Kidney glomerular epithelial cell (primary cell): ENCODE data around the gene SLC2A3.
"Not testable (repeated sequence)": the region's sequence is repeated elsewhere in the genome, so short reads cannot be mapped to it uniquely, and the experiment has no call there.

ENCODE experiments used
- DNase-seq: peaks from one replicate; lab custom pipeline; 2025; lab: John Stamatoyannopoulos, UW

Gene SLC2A3

DNA sequence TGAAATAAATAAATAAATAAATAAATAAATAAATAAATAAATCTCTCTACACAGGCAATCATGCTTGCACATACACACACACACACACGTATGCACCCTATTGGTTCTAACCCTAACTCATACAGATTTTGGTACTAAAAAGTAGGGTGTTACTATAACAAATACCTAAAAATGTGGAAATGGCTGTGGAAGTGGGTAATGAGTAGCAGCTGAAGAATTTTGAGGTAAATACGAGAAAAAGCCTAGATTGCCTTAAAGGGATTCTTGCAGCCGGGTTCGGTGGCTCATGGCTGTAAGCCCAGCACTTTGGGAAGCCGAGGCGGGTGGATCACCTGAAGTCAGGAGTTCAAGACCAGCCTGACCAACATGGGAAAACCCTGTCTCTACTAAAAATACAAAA lies 15.7 kb upstream of the SLC2A3 start:
- no peak for DNase-seq

- not testable (repeated sequence) for DNase-seq
These were observed 14.4 kb upstream of the SLC2A3 start for GRCh38 chr12:7950230-7950943.

- DNase-seq = no peak
These were observed 12.7 kb upstream of the SLC2A3 start for GRCh38 chr12:7948589-7949260.

GRCh38 chr12:7947011-7947410 lies 11.0 kb upstream of the SLC2A3 start:
- no peak for DNase-seq

DNA sequence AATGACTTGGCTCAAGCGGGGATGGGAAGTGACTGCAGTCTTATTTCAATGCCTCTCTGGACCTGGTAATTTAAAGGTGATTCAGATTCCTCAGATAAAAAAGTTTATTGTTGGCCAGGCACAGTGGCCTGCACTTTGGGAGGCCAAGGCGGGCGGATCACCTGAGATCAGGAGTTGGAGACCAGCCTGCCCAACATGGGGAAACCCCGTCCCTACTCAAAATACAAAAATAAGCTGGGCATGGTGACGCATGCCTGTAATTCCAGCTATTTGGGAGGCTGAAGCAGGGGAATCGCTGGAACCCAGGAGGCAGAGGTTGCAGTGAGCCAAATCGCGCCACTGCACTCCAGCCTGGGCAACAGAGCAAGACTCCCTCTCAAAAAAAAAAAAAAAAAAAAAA lies 8.8 kb upstream of the SLC2A3 start:
- not testable (repeated sequence) for DNase-seq

DNA sequence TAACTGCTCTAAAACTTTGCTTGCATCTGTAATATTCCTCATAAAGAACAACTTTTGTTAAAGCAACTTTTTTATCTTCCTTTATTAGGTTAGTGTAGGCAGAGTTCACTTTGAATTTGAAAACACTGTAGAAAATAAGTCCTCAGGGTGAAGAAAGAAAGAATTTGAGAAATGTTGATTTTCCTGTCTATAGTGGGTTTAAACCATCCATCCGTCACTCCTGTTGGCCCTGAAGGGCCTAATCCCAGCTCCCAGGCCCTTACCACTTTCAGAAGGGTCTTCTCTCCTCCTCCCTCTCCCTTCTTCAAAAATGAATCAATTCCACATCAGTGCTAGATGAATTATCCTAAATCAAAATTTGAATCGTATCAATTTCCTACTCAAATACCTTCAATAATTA lies 4.9 kb upstream of the SLC2A3 start:
- DNase-seq = no peak

DNA sequence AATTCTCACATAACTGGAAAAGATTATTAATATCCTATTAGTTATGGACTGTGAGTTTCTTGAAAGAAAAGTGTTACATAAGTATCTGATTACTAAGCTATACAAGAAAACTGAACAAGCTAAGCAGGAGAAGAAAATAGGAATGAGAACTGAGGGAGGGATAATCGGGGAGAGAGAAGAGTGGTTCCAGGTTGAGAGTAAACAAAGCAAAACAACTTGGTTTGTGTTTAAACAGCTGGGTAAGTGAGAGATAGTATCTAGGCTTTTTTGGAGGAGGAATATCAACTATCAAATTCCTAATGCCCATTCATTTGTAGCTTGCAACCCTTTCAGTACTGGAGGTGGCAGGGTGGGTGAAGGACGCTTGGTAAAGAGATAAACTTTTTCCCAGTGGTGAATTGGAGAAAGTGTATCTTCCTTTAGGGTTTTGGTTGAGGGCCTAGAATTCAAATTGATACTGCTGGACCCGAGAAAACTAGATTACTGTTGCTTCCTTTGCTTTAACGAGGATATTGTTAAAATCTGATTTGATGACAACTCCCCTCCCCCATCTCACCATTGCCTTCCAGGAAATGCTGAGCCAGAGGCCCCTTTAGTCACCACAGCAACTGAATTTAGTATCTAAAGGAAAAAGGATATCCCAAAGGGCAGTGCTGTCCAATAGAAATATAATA lies 2.0 kb upstream of the SLC2A3 start:
- DNase-seq = peak; percentile 22

- no peak for DNase-seq
These were observed 996 bp downstream of the SLC2A3 start for GRCh38 chr12:7934889-7935492.

- DNase-seq = no peak
These were observed 1.7 kb downstream of the SLC2A3 start for GRCh38 chr12:7934091-7934888.

DNA sequence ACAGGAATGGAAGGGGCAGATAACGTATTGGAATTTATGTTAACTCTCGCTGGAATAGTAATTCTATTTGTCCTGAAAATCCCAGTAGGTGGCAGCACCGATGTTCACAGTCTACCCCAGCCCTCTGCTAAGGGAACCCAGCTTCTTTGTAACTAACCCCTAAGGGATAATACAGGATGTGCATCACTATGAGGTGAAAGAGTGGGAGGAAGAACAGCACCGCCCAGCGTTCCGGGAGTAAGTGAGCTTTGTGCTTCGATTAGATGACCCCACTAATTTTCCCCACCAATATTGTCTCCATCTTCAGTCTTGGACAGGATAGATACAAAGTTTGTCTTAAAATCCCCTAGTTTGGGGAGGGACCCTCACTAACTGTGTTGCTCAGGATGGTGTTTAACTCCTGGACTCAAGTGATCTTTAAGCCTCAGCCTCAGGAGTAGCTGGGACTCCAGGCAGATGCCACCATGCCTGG lies 2.7 kb downstream of the SLC2A3 start:
- peak; percentile 90 for DNase-seq

DNA sequence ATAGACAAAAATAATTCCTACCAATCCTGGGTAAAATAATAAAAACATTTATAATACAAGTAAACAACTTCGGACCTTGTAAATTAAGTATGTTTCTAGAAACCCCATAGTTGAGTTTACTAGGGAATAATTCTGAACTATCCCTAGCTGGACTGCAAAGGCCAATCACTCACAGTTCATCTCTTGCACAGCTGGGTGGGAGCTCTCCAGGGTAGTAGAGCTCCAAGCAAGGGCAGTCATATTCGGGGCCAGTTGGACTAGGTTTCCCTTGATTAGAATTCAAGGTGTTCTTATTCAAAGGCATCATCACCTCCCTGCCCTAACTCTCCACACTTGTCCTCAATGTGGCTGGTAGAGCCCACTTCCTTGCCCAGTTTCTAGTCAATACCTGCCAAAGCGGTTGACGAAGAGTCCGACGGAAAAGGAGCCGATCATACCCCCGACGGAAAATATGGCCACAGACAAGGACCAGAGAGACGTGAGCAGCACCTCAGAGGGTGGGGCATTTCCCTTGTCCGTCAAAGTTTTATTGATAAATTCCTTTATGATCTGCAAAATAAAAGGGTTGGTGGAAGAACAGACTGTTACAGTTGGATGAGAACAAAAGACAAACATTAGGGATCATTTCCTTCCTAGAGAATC lies 3.3 kb downstream of the SLC2A3 start:
- not testable (repeated sequence) for DNase-seq

DNA sequence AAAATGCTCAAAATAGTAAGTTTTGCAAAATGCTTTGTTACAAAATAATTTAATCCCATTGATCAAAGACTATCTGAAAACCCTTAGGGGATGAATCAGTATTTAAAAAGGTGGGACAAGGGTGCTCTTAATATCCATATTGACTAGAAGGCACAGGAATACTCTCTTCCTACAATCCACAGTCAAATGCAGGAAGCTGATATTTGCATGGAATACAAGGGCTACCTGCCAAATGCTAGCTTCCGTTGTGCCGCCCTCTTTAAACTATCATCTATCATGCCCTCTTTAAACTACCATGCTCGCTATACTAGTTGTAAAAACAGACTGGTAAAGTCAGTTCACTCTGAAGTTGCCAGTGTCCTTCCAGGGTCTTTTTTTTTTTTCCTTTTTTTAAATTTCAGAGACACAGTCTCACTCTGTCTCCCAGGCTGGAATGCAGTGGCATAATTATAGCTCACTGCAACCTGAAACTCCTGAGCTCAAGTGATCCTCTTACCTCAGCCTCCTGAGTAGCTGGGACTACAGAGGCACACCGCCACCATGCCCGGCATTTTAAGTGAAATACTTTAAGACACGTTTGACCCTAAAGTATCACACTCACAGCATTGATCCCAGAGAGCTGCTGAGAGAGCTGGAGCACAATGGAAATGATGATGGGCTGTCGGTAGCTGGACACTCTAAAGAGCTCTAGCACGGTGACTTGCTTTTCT lies 6.7 kb downstream of the SLC2A3 start:
- no peak for DNase-seq

DNA sequence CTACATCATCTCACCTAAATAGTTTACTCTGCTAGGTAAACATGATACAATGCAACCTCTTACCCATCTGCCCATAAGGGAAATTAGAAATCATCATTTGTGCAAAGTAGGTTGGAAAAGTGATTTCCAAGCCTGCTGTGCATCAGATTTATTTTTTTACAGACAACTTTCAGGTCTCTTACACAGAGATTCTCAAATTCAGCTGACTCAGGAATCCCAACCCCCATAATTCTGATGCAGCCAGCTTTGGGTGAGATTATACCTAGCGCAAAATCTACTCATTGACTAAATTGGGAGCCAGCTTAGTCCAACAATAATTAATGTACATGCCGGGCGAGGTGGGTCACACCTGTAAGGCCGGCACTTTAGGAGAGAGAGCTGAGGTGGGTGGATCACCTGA lies 8.5 kb downstream of the SLC2A3 start:
- no peak for DNase-seq

DNA sequence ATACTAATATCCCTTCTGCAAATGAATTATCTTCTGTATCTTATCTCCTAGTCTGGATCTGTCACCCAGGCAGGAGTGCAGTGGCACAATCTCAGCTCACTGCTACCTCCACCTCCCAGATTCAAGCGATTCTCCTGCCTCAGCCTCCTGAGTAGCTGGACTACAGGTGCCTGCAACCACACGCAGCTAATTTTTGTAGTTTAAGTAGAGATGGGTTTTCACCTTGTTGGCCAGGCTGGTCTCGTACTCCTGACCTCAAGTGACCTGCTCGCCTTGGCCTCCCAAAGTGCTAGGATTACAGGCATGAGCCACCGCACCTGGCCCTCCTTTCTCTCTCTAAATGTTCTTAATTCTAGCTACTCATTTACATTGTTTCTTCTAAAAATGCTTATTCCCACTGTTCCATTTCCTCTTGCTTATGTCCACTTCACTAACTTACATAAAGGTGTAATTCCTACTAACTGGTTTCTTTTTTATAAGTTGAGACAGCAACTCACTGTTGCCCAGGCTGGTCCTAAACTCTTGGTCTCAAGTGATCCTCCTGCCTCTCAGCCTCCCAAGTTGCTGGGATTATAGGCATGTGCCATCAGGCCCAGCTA lies 9.8 kb downstream of the SLC2A3 start:
- DNase-seq = not testable (repeated sequence)

GRCh38 chr12:7923241-7924236 lies 12.4 kb downstream of the SLC2A3 start:
- DNase-seq = no peak

GRCh38 chr12:7921181-7921580 lies 14.8 kb downstream of the SLC2A3 start:
- DNase-seq = not testable (repeated sequence)

- not testable (repeated sequence) for DNase-seq
These were observed 17.8 kb downstream of the SLC2A3 start for GRCh38 chr12:7918268-7918590.

DNA sequence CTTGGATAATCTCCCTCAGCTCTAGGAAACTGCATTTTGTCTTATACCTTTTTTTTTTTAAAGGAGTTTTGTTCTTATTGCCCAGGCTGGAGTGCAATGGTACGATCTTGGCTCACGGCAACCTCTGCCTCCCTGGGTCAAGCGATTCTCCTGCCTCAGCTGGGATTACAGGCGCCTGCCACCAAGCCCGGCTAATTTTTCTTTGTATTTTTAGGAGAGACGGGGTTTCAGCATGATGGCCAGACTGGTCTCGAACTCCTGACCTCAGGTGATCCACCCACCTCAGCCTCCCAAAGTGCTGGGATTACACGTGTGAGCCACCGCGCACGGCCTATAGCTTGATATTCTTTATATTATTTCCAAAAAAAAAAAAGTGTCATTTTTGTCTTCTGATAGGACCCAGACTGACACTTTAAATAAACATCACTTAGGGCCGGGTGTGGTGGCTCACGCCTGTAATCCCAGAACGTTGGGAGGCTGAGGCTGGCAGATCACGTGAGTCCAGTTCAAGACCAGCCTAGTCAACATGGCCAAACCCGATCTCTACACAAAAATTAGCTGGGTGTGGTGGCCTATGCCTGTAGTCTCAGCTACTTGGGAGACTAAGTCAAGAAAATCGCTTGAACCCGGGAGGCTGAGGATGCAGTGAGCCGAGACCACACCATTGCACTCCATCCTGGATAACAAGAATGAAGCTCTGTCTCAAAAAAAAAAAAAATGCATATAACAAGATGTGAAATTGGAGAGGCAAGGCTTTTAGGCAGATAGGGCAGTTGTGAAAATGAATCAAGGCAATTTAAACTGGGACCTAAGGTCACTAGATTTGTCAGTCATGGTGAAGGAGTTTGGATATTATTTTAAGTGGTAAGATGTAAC lies 18.4 kb downstream of the SLC2A3 start:
- no peak for DNase-seq
